HCT116 (cell line): Measurements from ENCODE around the gene OR2M5.

Experiments
- CEBPB ChIP-seq: IDR thresholded peaks from 2 replicates; pipeline ENCODE4 v1.6.1; 2012; ENCODE audit warnings: low read depth
- EGR1 ChIP-seq: IDR thresholded peaks from 2 replicates; pipeline ENCODE4 v1.6.1; 2012; ENCODE audit warnings: low read depth
- EZH2 ChIP-seq: fragments of 200-600 bp; sonication (generic); IDR thresholded peaks from 2 replicates; pipeline ENCODE4 v1.6.1; 2017; ENCODE audit warnings: antibody characterized with exemption, mixed run types
- EZH2phosphoT487 ChIP-seq: fragments of 200-600 bp; IDR thresholded peaks from 2 replicates; pipeline ENCODE4 v1.6.1; 2018; ENCODE audit warnings: antibody characterized with exemption, borderline replicate concordance
- FOSL1 ChIP-seq: IDR thresholded peaks from 2 replicates; pipeline ENCODE4 v1.6.1; 2012; ENCODE audit warnings: low read depth
- POLR2A ChIP-seq: IDR thresholded peaks from 2 replicates; pipeline ENCODE4 v1.7.0; 2011; ENCODE audit warnings: borderline replicate concordance; ENCODE audit not compliant: insufficient read depth, insufficient read length; ENCODE audit errors: extremely low read depth
- POLR2AphosphoS5 ChIP-seq: IDR thresholded peaks from 2 replicates; pipeline ENCODE4 v1.6.1; 2011; ENCODE audit warnings: mild to moderate bottlenecking, low read depth, low read length, moderate library complexity
- SIN3A ChIP-seq: IDR thresholded peaks from 2 replicates; pipeline ENCODE4 v1.6.1; 2012; ENCODE audit warnings: low read depth
- YY1 ChIP-seq: IDR thresholded peaks from 2 replicates; pipeline ENCODE4 v1.6.1; 2011; ENCODE audit warnings: low read length, low read depth, moderate library complexity, mild to moderate bottlenecking; ENCODE audit not compliant: insufficient replicate concordance; ENCODE audit errors: extremely low read depth
- TF ChIP-seq, protein P1 (sequence below), 3 experiments: fragments of 200-600 bp in 1 of 3; sonication (generic) in 1 of 3; IDR thresholded peaks in 2 of 3; conservative IDR thresholded peaks in 1 of 3; 2 replicates each; pipeline ENCODE4 v1.5.1; 2012 to 2017; ENCODE audit warnings: low read depth in 2 of 3, low read length in 2 of 3, antibody characterized with exemption in 1 of 3, borderline replicate concordance in 1 of 3, control low read depth in 1 of 3, mild to moderate bottlenecking in 1 of 3, mixed read lengths in 1 of 3, mixed run types in 1 of 3, moderate library complexity in 1 of 3; ENCODE audit not compliant: insufficient read depth in 1 of 3
- TF ChIP-seq, protein P2 (sequence below): IDR thresholded peaks from 2 replicates; pipeline ENCODE4 v1.6.1; 2012

DNA sequence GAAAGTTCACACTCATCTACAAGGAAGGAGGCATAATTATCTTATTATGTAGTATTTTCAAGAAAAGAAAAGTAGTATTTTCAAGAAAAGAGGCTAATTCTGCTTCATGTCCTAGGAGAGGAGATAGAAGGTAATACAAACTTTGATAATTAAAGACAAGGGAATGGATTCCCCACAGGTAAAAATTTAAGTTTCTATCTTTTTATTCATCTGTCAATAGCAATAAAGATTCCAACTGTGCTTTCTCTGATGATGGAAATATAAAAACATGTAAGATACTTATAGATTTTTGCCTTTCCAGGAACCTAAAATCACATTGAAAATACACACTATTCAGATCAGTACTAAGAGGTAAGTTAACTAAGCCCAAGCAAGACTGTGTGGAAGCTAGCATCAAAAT, 29.6 kb downstream of the OR2M5 start, which contains the start of gene OR2M2:
- TF ChIP-seq EGR1 (no peak), POLR2A (no peak), EZH2 (no peak), YY1 (no peak), POLR2AphosphoS5 (no peak), CEBPB (no peak), EZH2phosphoT487 (no peak), FOSL1 (no peak), SIN3A (no peak)
- TF ChIP-seq, protein P1, sequence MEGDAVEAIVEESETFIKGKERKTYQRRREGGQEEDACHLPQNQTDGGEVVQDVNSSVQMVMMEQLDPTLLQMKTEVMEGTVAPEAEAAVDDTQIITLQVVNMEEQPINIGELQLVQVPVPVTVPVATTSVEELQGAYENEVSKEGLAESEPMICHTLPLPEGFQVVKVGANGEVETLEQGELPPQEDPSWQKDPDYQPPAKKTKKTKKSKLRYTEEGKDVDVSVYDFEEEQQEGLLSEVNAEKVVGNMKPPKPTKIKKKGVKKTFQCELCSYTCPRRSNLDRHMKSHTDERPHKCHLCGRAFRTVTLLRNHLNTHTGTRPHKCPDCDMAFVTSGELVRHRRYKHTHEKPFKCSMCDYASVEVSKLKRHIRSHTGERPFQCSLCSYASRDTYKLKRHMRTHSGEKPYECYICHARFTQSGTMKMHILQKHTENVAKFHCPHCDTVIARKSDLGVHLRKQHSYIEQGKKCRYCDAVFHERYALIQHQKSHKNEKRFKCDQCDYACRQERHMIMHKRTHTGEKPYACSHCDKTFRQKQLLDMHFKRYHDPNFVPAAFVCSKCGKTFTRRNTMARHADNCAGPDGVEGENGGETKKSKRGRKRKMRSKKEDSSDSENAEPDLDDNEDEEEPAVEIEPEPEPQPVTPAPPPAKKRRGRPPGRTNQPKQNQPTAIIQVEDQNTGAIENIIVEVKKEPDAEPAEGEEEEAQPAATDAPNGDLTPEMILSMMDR (IDR thresholded peaks at IDR 0.05 in 2 of 3, conservative IDR thresholded peaks at IDR 0.05 in 1 of 3; ENCODE audit: borderline replicate concordance in 1 of 3, insufficient read depth in 1 of 3, low read depth in 2 of 3, low read length in 2 of 3): no peak
- TF ChIP-seq, protein P2, sequence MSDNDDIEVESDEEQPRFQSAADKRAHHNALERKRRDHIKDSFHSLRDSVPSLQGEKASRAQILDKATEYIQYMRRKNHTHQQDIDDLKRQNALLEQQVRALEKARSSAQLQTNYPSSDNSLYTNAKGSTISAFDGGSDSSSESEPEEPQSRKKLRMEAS: no peak
